NOMO-1 (cell line): Measurements from ENCODE around the gene CARTPT.

Experiments
- DNase-seq, 2 experiments: peaks; one replicate each; lab custom pipeline; 2025; ENCODE audit not compliant: unreplicated experiment in 2 of 2; lab: John Stamatoyannopoulos, UW

Gene CARTPT

DNA sequence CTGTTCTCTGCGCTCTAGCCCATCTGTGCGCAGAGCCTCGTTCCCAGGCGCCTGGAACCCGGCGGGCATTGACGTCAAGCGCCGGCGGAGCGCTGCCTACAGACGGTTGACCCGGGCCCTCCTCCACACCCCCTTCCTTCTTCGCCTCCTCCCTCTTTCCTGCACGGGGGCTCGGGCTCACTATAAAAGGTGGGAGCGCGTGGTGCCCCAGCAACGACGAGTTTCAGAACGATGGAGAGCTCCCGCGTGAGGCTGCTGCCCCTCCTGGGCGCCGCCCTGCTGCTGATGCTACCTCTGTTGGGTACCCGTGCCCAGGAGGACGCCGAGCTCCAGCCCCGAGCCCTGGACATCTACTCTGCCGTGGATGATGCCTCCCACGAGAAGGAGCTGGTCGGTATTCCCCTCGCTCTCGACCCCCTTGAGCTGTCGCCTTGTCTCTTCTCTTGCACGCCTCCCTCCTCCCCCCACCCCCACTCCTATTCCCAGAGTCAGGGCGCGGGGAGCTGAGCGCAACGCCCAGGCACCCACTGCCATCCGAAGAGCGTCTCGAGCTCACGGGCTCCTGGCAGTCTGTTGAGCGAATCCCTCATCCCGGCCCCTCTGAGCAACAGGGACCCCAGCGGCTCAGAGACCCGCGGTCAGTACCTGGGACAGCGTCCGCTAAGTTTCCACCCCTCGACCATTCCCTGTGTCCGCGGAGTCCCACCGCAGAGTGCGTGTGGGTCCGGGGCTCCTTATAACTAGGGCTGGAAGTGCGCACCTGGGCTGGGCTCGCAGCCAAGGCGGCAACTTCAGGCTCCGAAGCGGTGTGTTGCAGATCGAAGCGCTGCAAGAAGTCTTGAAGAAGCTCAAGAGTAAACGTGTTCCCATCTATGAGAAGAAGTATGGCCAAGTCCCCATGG, at the start of gene CARTPT:
Gene CARTPT, plus strand, starts transcription at position 213 of the 902 bp plus-strand sequence. Its CDS starts 19 bp downstream, at position 232.
- no peak for DNase-seq

DNA sequence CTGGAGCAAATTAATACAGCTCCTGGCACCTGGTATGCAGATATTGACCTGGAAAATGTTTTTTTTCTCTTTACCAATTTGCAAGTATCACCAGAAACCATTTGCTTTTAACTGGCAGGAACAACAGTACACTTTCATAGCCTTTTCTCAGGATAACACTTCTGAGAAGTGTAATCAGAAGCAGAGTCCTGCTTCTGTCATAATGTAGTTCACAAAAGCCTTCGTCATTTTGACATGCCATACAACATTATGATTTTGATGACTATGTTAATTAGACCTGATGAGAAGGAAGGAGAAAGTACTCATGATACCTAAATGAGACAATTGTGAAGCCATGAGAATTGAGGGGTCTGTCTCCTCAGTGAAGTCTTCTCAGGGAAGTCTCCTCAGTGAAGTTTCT, 41.1 kb upstream of the CARTPT start:
- no peak for DNase-seq

DNA sequence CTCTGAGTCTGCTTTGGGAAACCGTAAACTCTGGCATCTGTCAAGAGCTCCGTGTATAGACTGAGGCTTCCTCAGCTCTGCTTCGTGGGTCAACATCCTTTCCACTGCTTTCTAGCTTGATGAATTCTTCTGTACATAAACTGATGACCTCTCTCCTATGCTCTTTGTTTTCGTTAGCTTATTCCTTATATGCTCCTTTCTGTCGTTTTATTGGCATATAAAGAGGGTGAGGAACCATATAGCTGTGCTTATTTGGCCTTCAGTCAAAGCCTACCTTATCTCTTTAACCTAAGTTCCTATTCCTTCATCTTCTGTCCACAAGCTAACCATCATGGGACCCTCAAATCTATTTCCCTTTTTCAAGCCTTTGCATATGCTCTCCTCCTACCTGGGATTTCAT, 39.4 kb upstream of the CARTPT start:
- DNase-seq, result no peak

DNA sequence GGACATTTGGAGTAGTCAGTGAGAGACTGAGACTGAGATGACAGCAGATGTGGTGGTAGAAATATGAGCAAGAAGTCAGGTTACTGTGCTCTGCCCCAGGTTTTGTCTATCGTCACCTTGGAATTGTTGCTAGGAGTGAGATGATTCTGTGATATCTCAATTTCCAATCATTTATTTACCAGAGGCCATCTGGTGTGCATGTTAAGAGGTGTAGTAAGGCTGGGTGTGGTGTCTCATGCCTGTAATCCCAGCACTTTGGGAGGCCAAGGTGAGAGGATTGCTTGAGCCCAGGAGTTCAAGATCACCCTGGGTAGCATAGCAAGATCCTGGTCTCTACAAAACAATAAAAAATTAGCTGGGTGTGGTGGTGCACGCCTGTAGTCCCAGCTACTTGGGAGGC, 38.6 kb upstream of the CARTPT start:
- no peak for DNase-seq

DNA sequence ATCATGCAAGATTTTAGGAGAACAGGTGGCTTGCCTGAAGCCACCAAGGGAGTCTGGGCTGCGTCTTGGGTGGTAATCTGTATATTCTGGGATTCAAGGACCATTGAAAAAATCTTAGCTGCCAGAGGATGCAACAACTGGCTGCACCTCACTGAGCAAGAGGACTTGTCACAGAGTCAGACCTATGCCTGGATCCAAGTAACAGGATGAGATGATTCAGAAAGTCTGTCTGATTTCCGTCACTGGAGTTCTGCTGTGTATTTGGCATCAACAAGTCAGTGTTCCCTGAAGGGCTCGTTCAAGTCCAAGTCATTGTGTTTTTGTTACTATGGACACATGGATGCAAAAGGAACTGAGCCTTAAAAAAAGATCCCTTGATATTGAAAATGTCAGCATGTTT, 37.8 kb upstream of the CARTPT start:
- DNase-seq, result no peak

DNA sequence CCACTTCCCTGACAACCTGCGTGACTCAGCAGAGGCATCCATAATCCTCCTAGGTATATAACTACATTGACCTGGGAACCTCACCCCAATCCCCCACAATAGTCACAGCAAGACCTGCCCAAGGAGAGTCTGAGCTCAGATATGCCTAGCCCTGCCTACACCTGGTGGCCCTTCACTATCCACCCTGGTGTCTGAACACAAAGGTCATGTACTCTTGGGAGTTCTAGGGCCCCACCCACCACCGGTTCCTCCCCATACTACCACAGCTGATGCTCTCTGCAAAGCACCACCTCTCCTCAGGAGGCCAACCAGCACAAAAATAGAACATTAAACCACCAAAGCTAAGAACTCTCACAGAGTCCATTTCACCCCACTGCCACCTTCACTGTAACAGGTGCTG, 34.8 kb upstream of the CARTPT start:
- DNase-seq, result no peak

DNA sequence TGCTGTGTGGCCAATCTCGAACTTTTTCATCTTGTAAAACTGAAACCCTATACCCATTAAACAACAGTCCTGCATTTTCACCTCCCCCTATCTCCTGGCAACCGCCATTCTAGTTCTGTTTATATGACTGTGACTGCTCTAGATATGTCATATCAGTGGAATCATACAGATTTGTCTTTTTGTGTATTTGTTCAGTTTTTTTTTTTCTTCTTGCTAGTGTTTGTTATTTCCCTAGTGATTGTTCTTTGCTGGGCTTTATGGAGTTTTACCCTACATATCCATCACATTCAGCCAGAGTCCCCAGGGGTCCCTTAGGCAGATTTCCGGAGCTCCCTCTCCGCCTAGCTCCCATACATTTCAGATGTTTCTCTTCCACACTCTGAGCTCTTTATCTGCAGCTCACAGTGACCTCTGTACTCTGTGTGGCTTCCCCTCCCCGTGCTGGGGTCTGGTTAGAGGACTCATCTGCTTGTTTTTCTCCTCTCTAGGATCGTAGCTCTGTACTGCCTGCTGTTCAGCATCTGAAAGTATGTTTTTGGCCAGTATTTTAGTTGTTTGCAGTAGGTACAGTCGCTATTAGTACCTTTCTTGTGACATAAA, 25.1 kb upstream of the CARTPT start:
- no peak for DNase-seq

DNA sequence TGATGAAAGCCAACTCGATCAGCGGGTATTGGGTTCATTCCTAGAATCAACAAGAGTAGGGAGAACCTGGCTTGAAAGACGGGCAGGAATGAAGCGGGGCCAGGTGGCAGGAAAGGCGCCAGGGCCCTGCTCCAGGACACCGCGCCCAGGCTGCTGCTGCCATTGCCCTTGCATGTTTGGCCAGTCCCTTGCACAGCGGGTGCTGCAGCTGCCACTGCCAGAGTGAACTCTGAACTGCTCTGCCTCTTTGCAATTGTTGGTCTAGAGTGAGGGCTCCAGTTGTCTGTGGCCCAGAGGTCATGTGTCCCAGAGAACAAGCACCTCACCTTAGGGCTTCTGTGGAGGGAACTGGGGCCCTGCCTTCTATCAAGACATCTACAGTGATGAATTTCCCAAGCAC, 24.0 kb upstream of the CARTPT start:
- DNase-seq, result no peak

DNA sequence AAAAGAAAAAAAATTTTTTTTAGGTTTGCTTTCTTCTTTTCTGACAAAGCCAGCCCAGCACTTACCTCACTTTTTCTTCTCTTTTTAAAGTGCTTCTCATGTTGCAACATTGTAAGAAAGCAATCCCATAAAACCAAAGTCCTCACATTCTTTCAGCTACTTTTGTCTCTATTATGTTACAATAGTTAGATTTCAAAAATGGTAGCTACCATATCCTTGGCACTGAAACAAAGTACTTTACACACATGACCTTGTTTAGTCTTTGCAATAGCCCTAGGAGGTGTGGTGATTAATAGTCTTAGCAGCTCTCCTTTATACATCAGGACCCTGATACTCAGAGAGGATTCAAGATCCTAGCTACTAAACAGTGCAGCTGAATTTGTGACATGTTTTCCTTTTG, 23.5 kb upstream of the CARTPT start:
- DNase-seq, result no peak

DNA sequence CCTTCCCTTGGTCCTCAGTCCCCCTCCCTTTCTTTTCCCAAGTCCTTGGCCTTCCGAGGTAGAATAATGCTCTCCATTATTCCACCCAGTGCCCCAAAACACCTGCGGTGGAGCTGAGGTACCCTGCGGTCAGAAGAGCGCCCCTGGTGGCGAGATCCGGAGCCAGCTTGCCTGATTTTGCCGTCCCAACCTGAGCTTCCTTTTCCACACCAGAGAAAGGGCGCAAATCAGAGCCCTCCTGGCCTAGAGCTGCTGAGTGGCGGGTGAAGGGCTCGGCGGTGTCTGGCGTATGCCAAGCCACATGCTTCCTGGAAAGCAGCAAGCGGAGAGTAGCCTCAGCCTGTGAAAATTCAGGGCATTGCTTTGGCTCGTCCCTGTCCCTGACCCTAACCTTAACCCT, 21.1 kb upstream of the CARTPT start:
- no peak for DNase-seq

DNA sequence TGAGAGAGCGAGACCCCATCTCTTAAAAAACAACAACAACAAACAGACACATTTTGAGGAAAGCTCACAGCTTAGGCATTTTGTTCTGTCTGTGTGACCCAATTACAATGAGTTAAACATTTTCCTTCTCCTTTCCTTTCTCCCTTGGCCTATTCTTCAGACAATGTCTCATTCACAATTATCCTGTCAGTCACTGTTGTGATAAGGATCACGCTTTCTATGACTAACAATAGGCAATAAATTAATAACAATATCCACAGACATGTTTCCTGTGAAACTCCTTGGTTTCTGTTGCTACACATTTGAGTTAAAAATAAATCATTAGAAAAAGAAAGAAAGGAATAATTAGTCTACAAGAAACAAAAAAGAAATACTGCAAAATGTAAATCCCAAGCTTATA, 19.8 kb upstream of the CARTPT start:
- no peak for DNase-seq

DNA sequence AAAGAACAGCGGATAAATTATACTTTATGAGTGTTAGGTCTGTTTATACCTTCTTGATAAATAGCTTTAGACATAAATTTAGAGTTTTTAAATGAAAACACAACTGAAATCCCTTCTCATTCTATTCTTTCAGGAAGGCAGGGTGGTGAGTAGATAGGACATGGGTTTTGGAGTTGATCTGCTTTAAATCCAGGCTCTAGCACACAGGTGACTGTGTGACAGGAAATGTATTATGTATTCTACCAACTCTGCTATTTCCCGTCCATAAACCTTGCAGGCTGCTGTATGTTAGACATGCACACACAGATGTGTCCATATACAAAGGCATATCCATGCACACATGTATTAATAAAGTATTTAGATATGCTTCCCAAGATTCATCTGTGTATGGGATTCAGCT, 19.3 kb upstream of the CARTPT start:
- no peak for DNase-seq

DNA sequence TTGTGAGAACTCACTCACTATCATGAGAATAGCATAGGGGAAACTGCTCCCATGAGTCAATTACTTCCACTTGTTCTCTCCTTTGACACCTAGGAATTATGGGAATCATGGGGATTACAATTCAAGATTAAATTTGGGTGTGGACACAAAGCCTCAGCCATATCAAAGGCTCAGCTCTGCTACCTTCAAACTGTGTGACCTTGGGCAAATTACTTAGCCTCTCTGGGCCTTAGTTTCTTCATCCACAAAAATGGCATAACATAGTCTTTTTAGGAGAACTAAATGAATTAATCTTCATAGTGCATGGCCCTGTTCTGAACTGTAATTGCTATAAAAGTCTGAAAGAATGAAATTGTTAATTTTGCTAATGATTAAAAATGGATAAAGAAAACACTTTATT, 18.3 kb upstream of the CARTPT start:
- DNase-seq, result no peak

DNA sequence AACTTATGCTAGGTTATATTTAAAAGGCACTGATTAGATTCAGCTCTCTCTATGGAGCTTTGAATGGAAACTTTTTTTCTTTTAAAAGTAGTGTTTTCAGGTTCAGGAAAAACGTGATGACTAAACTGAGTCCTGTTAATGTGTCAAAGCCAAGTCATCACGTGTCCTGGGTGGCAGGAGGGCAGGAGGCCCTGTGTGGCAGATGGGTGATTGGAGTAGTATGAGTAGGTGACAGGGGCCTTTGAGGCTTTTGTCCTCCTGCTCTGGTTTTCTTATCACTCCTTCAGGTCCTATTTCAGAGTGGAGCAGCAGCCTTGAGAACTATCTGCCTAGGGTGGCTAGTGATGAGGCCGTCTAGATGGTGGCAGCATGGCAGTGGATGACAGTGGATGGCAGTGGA, 17.7 kb upstream of the CARTPT start:
- DNase-seq, result no peak

DNA sequence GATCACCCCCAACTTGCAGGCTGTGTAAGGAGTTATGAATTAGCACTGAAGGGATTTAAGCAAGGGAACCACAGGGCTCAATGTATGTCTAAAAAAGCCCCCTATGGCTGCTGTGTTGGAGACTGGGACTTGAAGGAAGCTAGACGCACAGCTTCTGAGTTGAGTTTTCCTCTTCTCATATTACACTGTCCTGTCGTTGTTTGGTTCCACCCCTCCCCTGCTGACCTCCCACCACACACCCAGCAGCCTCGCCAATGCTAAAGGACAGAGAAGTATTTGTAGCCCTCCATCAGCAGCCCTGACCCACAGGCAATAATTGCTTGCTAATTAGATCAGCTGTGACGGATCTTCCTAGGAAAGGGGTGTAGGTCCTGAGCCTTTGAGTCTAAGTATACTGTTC, 15.1 kb upstream of the CARTPT start:
- DNase-seq, result no peak

DNA sequence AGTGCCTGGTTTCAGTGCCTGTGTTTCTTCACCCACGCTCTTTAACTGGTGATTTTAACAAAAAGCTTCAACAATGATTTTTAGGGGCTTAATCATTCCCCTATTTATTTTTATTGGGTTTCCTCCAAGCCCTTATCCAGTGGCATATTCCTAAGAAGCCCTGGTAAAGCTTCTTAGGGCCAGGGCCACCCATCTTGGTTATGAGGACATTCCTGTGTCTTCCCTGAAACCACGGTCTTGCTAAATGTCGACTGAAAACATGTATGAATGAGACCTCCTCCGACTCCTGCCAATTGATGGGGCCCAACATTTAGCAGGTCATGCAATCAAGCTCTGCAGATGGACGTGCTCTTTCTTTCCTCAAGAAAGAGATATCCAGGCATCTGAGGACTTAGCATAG, 13.7 kb upstream of the CARTPT start:
- no peak for DNase-seq

DNA sequence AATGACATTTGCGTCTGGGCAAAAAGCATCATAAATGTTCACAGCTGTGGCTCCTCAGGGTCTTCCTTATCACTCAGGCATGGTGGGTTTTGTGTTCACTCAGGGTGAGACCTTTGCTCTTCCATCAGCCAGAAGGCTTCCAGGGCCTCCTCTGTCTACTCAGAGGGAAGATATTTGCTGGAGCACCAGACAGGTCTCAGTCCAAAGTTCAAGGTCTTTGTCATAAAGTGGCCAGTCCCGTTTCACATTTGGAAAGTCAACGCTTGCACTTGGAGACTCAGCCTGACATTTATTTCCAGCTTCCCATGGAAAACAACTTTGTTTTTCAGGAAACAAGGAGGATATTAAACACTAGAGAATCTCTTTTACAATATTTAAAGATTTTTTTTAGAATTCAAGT, 12.2 kb upstream of the CARTPT start:
- DNase-seq, result no peak

DNA sequence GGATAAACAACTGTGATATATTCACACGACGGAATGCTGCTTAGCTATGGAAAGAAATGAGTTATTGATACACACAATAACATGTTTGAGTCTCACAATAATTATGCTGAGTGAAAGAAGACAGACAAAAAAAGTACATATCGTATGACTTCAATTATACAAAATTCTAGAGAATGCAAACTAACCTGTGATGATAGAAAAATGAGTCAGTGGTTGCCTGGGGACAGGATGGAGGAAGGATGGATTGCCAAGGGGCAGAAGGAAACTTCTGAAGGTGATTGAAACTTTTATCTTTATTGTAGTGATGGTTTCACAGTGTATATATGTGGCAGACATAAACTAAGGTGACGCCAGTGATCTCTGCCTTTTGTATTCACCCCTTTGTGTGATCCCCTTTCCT, 7.5 kb upstream of the CARTPT start:
- DNase-seq, result no peak

DNA sequence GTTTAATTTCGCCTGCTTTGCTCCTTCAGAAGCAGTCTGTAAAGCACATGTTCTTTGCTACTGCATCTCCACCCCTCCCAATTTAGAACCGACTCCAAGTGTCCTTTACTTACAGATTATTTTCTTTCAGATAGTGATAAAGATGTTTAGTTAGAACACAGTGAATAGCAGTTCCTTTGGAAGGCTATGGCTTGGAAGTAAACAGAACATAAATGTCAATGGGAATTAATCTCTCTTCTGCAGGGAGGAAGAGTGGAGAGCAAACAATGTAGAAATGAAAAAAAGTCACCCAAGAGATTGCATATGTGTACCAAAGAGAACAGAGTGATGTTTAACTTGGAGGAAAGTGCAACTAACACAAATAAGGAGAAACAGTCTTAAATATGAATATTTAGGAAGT, 4.2 kb upstream of the CARTPT start:
- DNase-seq, result no peak

DNA sequence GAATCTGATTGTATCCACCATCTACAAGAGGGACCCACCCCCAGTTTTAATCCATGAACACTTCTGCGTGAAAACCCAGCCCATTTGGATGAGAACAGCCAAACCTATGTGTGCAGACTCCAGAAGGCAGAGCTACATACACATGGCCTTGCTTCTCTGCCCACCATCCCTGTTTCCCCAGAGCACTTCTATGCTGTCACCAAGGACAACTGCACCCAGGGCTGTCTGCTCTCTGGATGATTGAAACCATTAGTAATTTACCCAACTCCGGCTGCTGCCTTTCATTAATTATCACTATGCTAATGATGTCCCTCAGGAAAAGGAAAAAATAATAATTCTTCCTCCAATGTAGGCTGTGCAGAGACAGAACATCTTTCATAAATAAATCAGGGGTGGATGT, 8.9 kb downstream of the CARTPT start:
- no peak for DNase-seq

DNA sequence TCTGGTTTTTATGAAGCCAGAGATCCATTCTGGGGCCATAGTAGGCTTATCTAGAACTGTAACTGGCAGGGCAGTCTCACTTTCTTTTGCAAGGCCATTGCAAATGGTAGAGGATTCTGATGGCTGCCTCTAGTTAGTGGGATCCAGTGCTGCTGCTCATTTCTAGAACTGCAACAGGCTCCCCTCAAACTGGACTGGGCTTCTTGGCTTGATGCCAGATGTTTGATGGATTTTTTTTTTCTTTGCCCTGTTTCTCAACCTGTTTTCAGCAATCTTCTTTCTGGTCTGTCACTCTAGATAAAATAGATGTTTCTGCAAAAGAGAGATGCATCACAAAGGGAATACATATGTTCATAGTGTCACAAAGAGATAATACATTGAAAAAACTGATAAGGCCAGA, 11.9 kb downstream of the CARTPT start:
- no peak for DNase-seq

DNA sequence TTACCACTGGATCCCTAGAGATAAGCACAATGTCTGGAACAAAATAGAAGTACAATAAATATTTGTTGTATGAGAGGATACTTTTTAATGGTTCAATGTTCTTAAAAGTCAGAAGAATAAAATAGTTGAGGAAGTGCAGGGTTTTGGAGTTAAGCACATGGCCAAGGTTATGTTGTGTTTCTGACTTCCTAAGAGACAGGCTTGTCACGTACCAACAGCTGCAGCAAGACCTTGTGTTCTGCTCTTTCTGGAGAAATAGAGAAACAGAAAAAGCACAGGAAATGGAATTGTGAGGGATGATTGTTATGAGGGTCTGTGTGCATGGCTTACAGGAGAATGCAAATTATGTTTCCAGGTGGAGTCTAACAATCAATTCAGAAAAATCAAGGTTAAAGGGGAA, 12.9 kb downstream of the CARTPT start:
- no peak for DNase-seq

DNA sequence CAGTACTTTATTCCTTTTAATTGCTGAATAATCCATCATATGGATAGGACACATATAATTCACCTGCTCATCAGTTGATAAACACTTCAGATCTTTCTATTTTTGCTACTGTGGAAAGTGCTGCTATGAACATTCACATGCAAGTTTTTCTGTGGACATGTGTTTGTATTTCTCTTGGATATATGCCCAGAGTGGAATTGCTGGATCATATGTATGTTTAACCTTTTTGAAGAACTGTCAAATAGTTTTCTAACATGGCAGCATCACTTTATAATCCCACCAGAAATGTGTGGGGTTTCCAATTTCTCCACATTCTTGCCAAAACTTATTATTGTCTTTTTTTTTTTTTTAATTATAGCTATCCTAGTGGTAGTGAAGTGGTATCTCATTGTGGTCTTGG, 15.1 kb downstream of the CARTPT start:
- DNase-seq, result no peak
